GM12878 (cell line): ENCODE measurements around the gene FAM241A. TPM values are rescaled to one million over a fixed set of nuclear protein-coding genes. Genes with fewer than 3 reads are reported as not detected.

Source experiments
- ATAC-seq: fragments of 200-7000 bp; cut with Tn5 transposase; 3 replicates; pipeline ENCODE4 v1.9.1; 2020; ENCODE audit warnings: mild to moderate bottlenecking, moderate library complexity
- BruUV-seq: library from RNA; stranded (reverse); fragments of 400-500 nt; replicated peaks from 2 replicates; lab custom pipeline; 2021; lab: Mats Ljungman, UMichigan
- CTCF ChIA-PET: fragments of 300-600 bp; sonication (Branson Sonifier 250); formaldehyde crosslinking; extraction: SDS; loops from one replicate; lab custom pipeline; 2021; ENCODE audit warnings: inconsistent platforms; lab: Yijun Ruan, JAX
- POLR2A ChIA-PET: fragments of 350-600 bp; formaldehyde crosslinking; extraction: SDS; loops from one replicate; lab custom pipeline; 2021; ENCODE audit warnings: inconsistent platforms; lab: Charles Lee
- RAD21 ChIA-PET: fragments of 300-600 bp; sonication (Branson Sonifier 250); formaldehyde crosslinking; loops from one replicate; lab custom pipeline; 2023; ENCODE audit warnings: antibody characterized with exemption; ENCODE audit not compliant: unreplicated experiment; lab: Charles Lee
- SMC1A ChIA-PET: fragments of 300-600 bp; sonication (Branson Sonifier 250); formaldehyde crosslinking; loops from one replicate; lab custom pipeline; 2023; ENCODE audit not compliant: unreplicated experiment, uncharacterized antibody; lab: Charles Lee
- DNase-seq: peaks from one replicate; pipeline ENCODE4 v3.0.0-alpha.2; 2011; ENCODE audit warnings: low read depth, low spot score
- FAIRE-seq: peaks from 3 replicates; lab custom pipeline; 2011; peaks lifted over from hg19 to GRCh38; lab: Jason Lieb, UNC
- H2AFZ ChIP-seq: 2 replicates; pipeline ENCODE4 v1.6.0; 2011; ENCODE audit warnings: low read depth, low read length, control low read depth; ENCODE audit not compliant: control insufficient read depth
- H3K27ac ChIP-seq: 2 replicates; pipeline ENCODE4 v1.5.1; 2011; ENCODE audit warnings: control low read depth; ENCODE audit not compliant: control insufficient read depth, insufficient read depth
- H3K27me3 ChIP-seq, 2 experiments: replicated peaks in 1 of 2; 2 replicates each; pipeline versions ENCODE4 v1.6.0 to v1.6.1; 2011; ENCODE audit warnings: low read length in 1 of 2; ENCODE audit not compliant: control insufficient read depth in 2 of 2, insufficient read depth in 2 of 2
- H3K36me3 ChIP-seq, 2 experiments: 2 replicates each; pipeline ENCODE4 v1.5.1; 2011; ENCODE audit warnings: low read length in 1 of 2; ENCODE audit not compliant: control insufficient read depth in 2 of 2, insufficient read depth in 2 of 2
- H3K4me1 ChIP-seq: 2 replicates; pipeline ENCODE4 v1.6.1; 2011; ENCODE audit warnings: mild to moderate bottlenecking, low read length, moderate library complexity, mixed read lengths; ENCODE audit not compliant: control insufficient read depth, insufficient read depth
- H3K4me2 ChIP-seq: 2 replicates; pipeline ENCODE4 v1.6.0; 2011; ENCODE audit warnings: control low read depth; ENCODE audit not compliant: control insufficient read depth, insufficient read depth
- H3K4me3 ChIP-seq: fragments of 200-600 bp; sonication (generic); 2 replicates; pipeline ENCODE4 v1.5.1; 2016
- H3K79me2 ChIP-seq: 2 replicates; pipeline ENCODE4 v1.6.0; 2011; ENCODE audit warnings: low read length; ENCODE audit not compliant: control insufficient read depth, insufficient read depth
- H3K9ac ChIP-seq: 2 replicates; pipeline ENCODE4 v1.8.0; 2011; ENCODE audit warnings: low read length, control low read depth, mixed read lengths; ENCODE audit not compliant: control insufficient read depth, insufficient read depth
- H3K9me3 ChIP-seq: replicated peaks from 3 replicates; pipeline ENCODE4 v1.5.1; 2011; ENCODE audit warnings: mild to moderate bottlenecking, low read length; ENCODE audit not compliant: control insufficient read depth, insufficient read depth
- H4K20me1 ChIP-seq: 2 replicates; pipeline ENCODE4 v1.6.0; 2011; ENCODE audit not compliant: control insufficient read depth, insufficient read depth
- ELK1 ChIP-seq: IDR thresholded peaks from 2 replicates; pipeline ENCODE4 v1.6.1; 2012; ENCODE audit warnings: low read depth, low read length, improper control_type of control experiment
- LARP7 ChIP-seq: fragments of 450-650 bp; IDR thresholded peaks from 2 replicates; pipeline ENCODE4 v1.6.1; 2017; ENCODE audit warnings: mild to moderate bottlenecking
- RCOR1 ChIP-seq: conservative IDR thresholded peaks from 2 replicates; pipeline ENCODE4 v1.6.1; 2012; ENCODE audit warnings: low read depth, low read length, improper control_type of control experiment
- SREBF2 ChIP-seq: IDR thresholded peaks from 2 replicates; pipeline ENCODE4 v1.6.1; 2012; ENCODE audit warnings: mild to moderate bottlenecking, low read length
- ZNF207 ChIP-seq: fragments of 450-650 bp; IDR thresholded peaks from 2 replicates; pipeline ENCODE4 v1.6.1; 2014; ENCODE audit warnings: antibody characterized with exemption, mild to moderate bottlenecking, borderline replicate concordance
- WGBS: methylation state at CpG from one replicate; pipeline ENCODE4 v1.1.6; 2016; ENCODE audit warnings: low lambda C conversion rate; ENCODE audit not compliant: insufficient replicate concordance, insufficient coverage; ENCODE audit errors: missing lambda C conversion rate; 5-methylcytosine and 5-hydroxymethylcytosine counted together
- in situ Hi-C: fragments of 300-500 bp; cut with MboI; formaldehyde crosslinking; loops from 9 replicates; pipeline ENCODE4 v1.14.3; 2018; ENCODE audit warnings: mixed read lengths
- intact Hi-C: fragments of 100-400 bp; cut with micrococcal nuclease; formaldehyde crosslinking; loops from one replicate; pipeline ENCODE4 v1.14.2; 2022; ENCODE audit not compliant: unreplicated experiment
- polyA plus RNA-seq, 11 experiments: library from polyadenylated mRNA; depleted of rRNA in 4 of 11; unstranded in 6 of 11; stranded (reverse) in 5 of 11; fragments of >200 nt; fragmentation: Nextera tagmentation in 4 of 11; fragmentation: Illumina TruSeq in 1 of 11; extraction: Ambion mirVana in 4 of 11; extraction: Trizol in 1 of 11; gene quantifications; 1 replicate in 1 of 11; 2 replicates in 10 of 11; pipeline versions ENCODE4 v1.2.1 to v1.2.3, GENCODE V29; 2011 to 2016; ENCODE audit warnings: inconsistent platforms in 2 of 11, missing spikeins in 2 of 11, low read depth in 1 of 11
- total RNA-seq, 4 experiments: library from RNA; depleted of rRNA in 3 of 4; stranded (reverse); fragments of >200 nt in 3 of 4; fragmentation: Illumina TruSeq in 1 of 4; extraction: Trizol in 1 of 4; gene quantifications; 2 replicates each; pipeline versions ENCODE4 v1.2.1 to v1.2.3, GENCODE V29; 2013 to 2021
- TF ChIP-seq, protein P1 (sequence below): IDR thresholded peaks from 2 replicates; pipeline ENCODE4 v1.6.1; 2011; ENCODE audit warnings: low read depth, mild to moderate bottlenecking, low read length, moderate library complexity, borderline replicate concordance; ENCODE audit errors: extremely low read depth
- TF ChIP-seq, protein P2 (sequence below): IDR thresholded peaks from 2 replicates; pipeline ENCODE4 v1.6.1; 2012; ENCODE audit warnings: low read depth, low read length, improper control_type of control experiment

Gene FAM241A
- total and polyA plus RNA-seq, 10 of the 15 experiments (the other 5 are each of a cell fraction or from before 2014, with no cell fraction given), result 0.20 to 7.5 (median 2.4) TPM

- POLR2A ChIA-PET, result no interaction called here
- SMC1A ChIA-PET, result interaction anchor here (1.5 kb wide), 1 partner anchor 20 kb away, joined by 5 read pairs; no protein-coding TSS in a partner anchor
- ATAC-seq, result no peak
- Histone ChIP-seq H3K9me3 (no peaks in the 10 kb centered on the region), H3K27ac (no peak overlapping the region), H2AFZ (no peak overlapping the region), H3K4me2 (no peak overlapping the region), H3K9ac (no peak overlapping the region), H3K36me3 (no peaks in the 10 kb centered on the region), H3K4me1 (peaks cover 7% of the 10 kb centered on the region; the same call in 1 of the 2 replicates), H3K4me3 (no peak overlapping the region), H4K20me1 (no peaks in the 10 kb centered on the region), H3K27me3 (no peaks in the 10 kb centered on the region), H3K79me2 (no peaks in the 10 kb centered on the region)
- RAD21 ChIA-PET, result no interaction called here
- in situ Hi-C loops, result no loop called here
- 93% methylated on average over 13 of the region's 13 CpGs for WGBS
- intact Hi-C loops, result no loop called here
- BruUV-seq, result no TSS peak
- DNase-seq, result no peak
- no peak for FAIRE-seq
- CTCF ChIA-PET, result no interaction called here
- TF ChIP-seq ZNF207 (no peak), ELK1 (no peak), RCOR1 (no peak), LARP7 (no peak), SREBF2 (no peak)
- TF ChIP-seq, protein P1, sequence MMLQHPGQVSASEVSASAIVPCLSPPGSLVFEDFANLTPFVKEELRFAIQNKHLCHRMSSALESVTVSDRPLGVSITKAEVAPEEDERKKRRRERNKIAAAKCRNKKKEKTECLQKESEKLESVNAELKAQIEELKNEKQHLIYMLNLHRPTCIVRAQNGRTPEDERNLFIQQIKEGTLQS, result no peak
- TF ChIP-seq, protein P2, sequence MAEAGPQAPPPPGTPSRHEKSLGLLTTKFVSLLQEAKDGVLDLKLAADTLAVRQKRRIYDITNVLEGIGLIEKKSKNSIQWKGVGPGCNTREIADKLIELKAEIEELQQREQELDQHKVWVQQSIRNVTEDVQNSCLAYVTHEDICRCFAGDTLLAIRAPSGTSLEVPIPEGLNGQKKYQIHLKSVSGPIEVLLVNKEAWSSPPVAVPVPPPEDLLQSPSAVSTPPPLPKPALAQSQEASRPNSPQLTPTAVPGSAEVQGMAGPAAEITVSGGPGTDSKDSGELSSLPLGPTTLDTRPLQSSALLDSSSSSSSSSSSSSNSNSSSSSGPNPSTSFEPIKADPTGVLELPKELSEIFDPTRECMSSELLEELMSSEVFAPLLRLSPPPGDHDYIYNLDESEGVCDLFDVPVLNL, result no peak
These were observed 23.7 kb downstream of the FAM241A start for GRCh38 chr4:112168719-112169500.
